HG02973 (cell line): ENCODE measurements around the gene TMEM266.

Experiments used
- ATAC-seq: cut with Tn5 transposase; IDR thresholded peaks from one replicate; pipeline ENCODE4 v1.9.1; 2021; ENCODE audit warnings: moderate library complexity; ENCODE audit not compliant: unreplicated experiment

TMEM266 gene

GRCh38 chr15:76223521-76223920, 163.7 kb downstream of the TMEM266 start:
- no peak for ATAC-seq

GRCh38 chr15:76229266-76229665, 169.5 kb downstream of the TMEM266 start:
- ATAC-seq: no peak

- ATAC-seq: no peak
Observed at GRCh38 chr15:76233921-76234320, 174.1 kb downstream of the TMEM266 start.

- ATAC-seq: no peak
Observed at GRCh38 chr15:76234337-76234889, 174.6 kb downstream of the TMEM266 start.

GRCh38 chr15:76235186-76235826, 175.5 kb downstream of the TMEM266 start:
- no peak for ATAC-seq

GRCh38 chr15:76236350-76236749, 176.6 kb downstream of the TMEM266 start:
- ATAC-seq: no peak

- ATAC-seq: no peak
Observed at GRCh38 chr15:76239786-76240185, 180.0 kb downstream of the TMEM266 start.

- ATAC-seq: no peak
Observed at GRCh38 chr15:76245072-76245610, 185.4 kb downstream of the TMEM266 start.

GRCh38 chr15:76251717-76252116, 191.9 kb downstream of the TMEM266 start:
- ATAC-seq: no peak

GRCh38 chr15:76252249-76252648, 192.5 kb downstream of the TMEM266 start:
- no peak for ATAC-seq

- ATAC-seq: no peak
Observed at GRCh38 chr15:76253691-76254473, 194.1 kb downstream of the TMEM266 start.
